Stimulated activated naive CD8-positive, alpha-beta T cell treated with anti-CD3 and anti-CD28 coated beads, Interleukin-15, amount 100 ng/mL, for 72 hours (primary cell): ENCODE measurements around the gene PLA2R1.

Experiments
- ATAC-seq: fragments of 150-1000 bp; cut with Tn5 transposase; 2 replicates; pipeline ENCODE4 v1.10.0; 2021; ENCODE audit warnings: mild to moderate bottlenecking, moderate library complexity
- DNase-seq, 2 donors: peaks; one replicate each; pipeline ENCODE4 v3.0.0; 2021 to 2022
- H3K27ac Mint-ChIP-seq, 2 donors: one replicate each; pipeline ENCODE4 v1.8.0; 2022; ENCODE audit warnings: mild to moderate bottlenecking in 2 of 2, mixed read lengths in 2 of 2, moderate library complexity in 2 of 2
- H3K27me3 Mint-ChIP-seq: one replicate; pipeline ENCODE4 v1.8.0; 2022; ENCODE audit warnings: mixed read lengths
- H3K4me1 Mint-ChIP-seq: one replicate; pipeline ENCODE4 v1.8.0; 2022; ENCODE audit warnings: mild to moderate bottlenecking, mixed read lengths
- H3K4me3 Mint-ChIP-seq, 2 donors: one replicate each; pipeline ENCODE4 v1.8.0; 2022; ENCODE audit warnings: mild to moderate bottlenecking in 2 of 2, mixed read lengths in 2 of 2, moderate library complexity in 1 of 2
- H3K9me3 Mint-ChIP-seq, 2 donors: one replicate each; pipeline ENCODE4 v1.8.0; 2022; ENCODE audit warnings: mixed read lengths in 2 of 2

The PLA2R1 gene

GRCh38 chr2:160062292-160063005 is at the start of gene PLA2R1:
Gene PLA2R1 (minus strand): TSS chr2:160062615. CDS start chr2:160062403, 212 bp downstream.
- peaks cover 11% of the 10 kb centered on the region for H3K4me1 Mint-ChIP-seq
- H3K27me3 Mint-ChIP-seq: peaks cover 81% of the 10 kb centered on the region
- H3K9me3 Mint-ChIP-seq: no peaks in the 10 kb centered on the region
- peak within 1 kb of the TSS; percentile 65 to 83 for H3K4me3 Mint-ChIP-seq
- no peak within 1 kb of the TSS for H3K27ac Mint-ChIP-seq
- ATAC-seq (peak; percentile 59), DNase-seq (peak; percentile 10 to 15)

- Mint-ChIP-seq H3K4me1 (no peaks in the 10 kb centered on the region), H3K27me3 (no peaks in the 10 kb centered on the region), H3K9me3 (no peaks in the 10 kb centered on the region), H3K27ac (no peak overlapping the region), H3K4me3 (no peak overlapping the region)
- ATAC-seq: no peak
- no peak for DNase-seq
These were observed 48.3 kb upstream of the PLA2R1 start for GRCh38 chr2:160110674-160111239.

GRCh38 chr2:160109939-160110673 is 47.7 kb upstream of the PLA2R1 start:
- no peaks in the 10 kb centered on the region for H3K4me1 Mint-ChIP-seq
- peak; percentile 76 for ATAC-seq
- no peaks in the 10 kb centered on the region for H3K27me3 Mint-ChIP-seq
- H3K4me3 Mint-ChIP-seq: no peak overlapping the region
- no peaks in the 10 kb centered on the region for H3K9me3 Mint-ChIP-seq
- H3K27ac Mint-ChIP-seq: no peak overlapping the region
- DNase-seq: peak; percentile 45 to 57

GRCh38 chr2:160109243-160109642 is 46.8 kb upstream of the PLA2R1 start:
- Mint-ChIP-seq H3K9me3 (no peaks in the 10 kb centered on the region), H3K4me1 (no peaks in the 10 kb centered on the region), H3K27me3 (no peaks in the 10 kb centered on the region)

GRCh38 chr2:160108646-160109045 is 46.2 kb upstream of the PLA2R1 start:
- H3K4me3 Mint-ChIP-seq: no peak overlapping the region
- no peak for ATAC-seq
- no peaks in the 10 kb centered on the region for H3K27me3 Mint-ChIP-seq
- no peak overlapping the region for H3K27ac Mint-ChIP-seq
- DNase-seq: no peak
- no peaks in the 10 kb centered on the region for H3K4me1 Mint-ChIP-seq
- no peaks in the 10 kb centered on the region for H3K9me3 Mint-ChIP-seq

More at GRCh38 chr2:160109243-160109642, 46.8 kb upstream of the PLA2R1 start:
- Mint-ChIP-seq H3K27ac (no peak overlapping the region), H3K4me3 (no peak overlapping the region)
- no peak for DNase-seq
- no peak for ATAC-seq

- Mint-ChIP-seq H3K9me3 (no peaks in the 10 kb centered on the region), H3K27me3 (no peaks in the 10 kb centered on the region), H3K4me1 (no peaks in the 10 kb centered on the region), H3K4me3 (no peak overlapping the region), H3K27ac (no peak overlapping the region)
- no peak for ATAC-seq
- DNase-seq: no peak
These were observed 43.0 kb upstream of the PLA2R1 start for GRCh38 chr2:160105366-160105765.

GRCh38 chr2:160104115-160104514 is 41.7 kb upstream of the PLA2R1 start:
- no peaks in the 10 kb centered on the region for H3K4me1 Mint-ChIP-seq
- H3K4me3 Mint-ChIP-seq: no peak overlapping the region
- DNase-seq (no peak), ATAC-seq (no peak)
- H3K27ac Mint-ChIP-seq: no peak overlapping the region
- H3K27me3 Mint-ChIP-seq: no peaks in the 10 kb centered on the region
- H3K9me3 Mint-ChIP-seq: no peaks in the 10 kb centered on the region

- DNase-seq (no peak), ATAC-seq (no peak)
- H3K27me3 Mint-ChIP-seq: no peaks in the 10 kb centered on the region
- H3K4me3 Mint-ChIP-seq: no peak overlapping the region
- H3K9me3 Mint-ChIP-seq: peaks cover 4 to 32% of the 10 kb centered on the region in 2 donors
- H3K27ac Mint-ChIP-seq: peak overlapping the region in 1 of 2 donors; percentile 42
- no peaks in the 10 kb centered on the region for H3K4me1 Mint-ChIP-seq
These were observed 34.9 kb upstream of the PLA2R1 start for GRCh38 chr2:160097326-160097725.

GRCh38 chr2:160096409-160096808 is 34.0 kb upstream of the PLA2R1 start:
- Mint-ChIP-seq H3K27me3 (no peaks in the 10 kb centered on the region), H3K27ac (peak overlapping the region in 1 of 2 donors; percentile 55), H3K4me3 (no peak overlapping the region), H3K9me3 (peaks cover 4 to 38% of the 10 kb centered on the region in 2 donors), H3K4me1 (no peaks in the 10 kb centered on the region)
- peak; percentile 94 for ATAC-seq
- DNase-seq: peak; percentile 15 to 39

- Mint-ChIP-seq H3K9me3 (peaks cover 22 to 66% of the 10 kb centered on the region in 2 donors), H3K4me1 (no peaks in the 10 kb centered on the region), H3K4me3 (no peak overlapping the region), H3K27ac (no peak overlapping the region), H3K27me3 (no peaks in the 10 kb centered on the region)
- no peak for ATAC-seq
- no peak for DNase-seq
These were observed 30.0 kb upstream of the PLA2R1 start for GRCh38 chr2:160092445-160092844.

GRCh38 chr2:160091381-160091780 is 29.0 kb upstream of the PLA2R1 start:
- DNase-seq: no peak
- H3K27me3 Mint-ChIP-seq: no peaks in the 10 kb centered on the region

GRCh38 chr2:160087854-160088745 is 25.7 kb upstream of the PLA2R1 start:
- Mint-ChIP-seq H3K27ac (no peak overlapping the region), H3K4me1 (no peaks in the 10 kb centered on the region), H3K4me3 (no peak overlapping the region), H3K9me3 (peaks cover 36 to 71% of the 10 kb centered on the region in 2 donors), H3K27me3 (no peaks in the 10 kb centered on the region)
- DNase-seq (peak in 1 of 2 donors; percentile 15), ATAC-seq (no peak)

More at GRCh38 chr2:160091381-160091780, 29.0 kb upstream of the PLA2R1 start:
- Mint-ChIP-seq H3K9me3 (peaks cover 31 to 76% of the 10 kb centered on the region in 2 donors), H3K27ac (no peak overlapping the region), H3K4me3 (no peak overlapping the region), H3K4me1 (no peaks in the 10 kb centered on the region)
- no peak for ATAC-seq

GRCh38 chr2:160085662-160086061 is 23.2 kb upstream of the PLA2R1 start:
- no peak for ATAC-seq
- Mint-ChIP-seq H3K9me3 (peaks cover 36 to 55% of the 10 kb centered on the region in 2 donors), H3K27me3 (no peaks in the 10 kb centered on the region)

GRCh38 chr2:160077912-160078810 is 15.7 kb upstream of the PLA2R1 start:
- Mint-ChIP-seq H3K9me3 (peaks cover 0 to 5% of the 10 kb centered on the region in 2 donors), H3K27me3 (no peaks in the 10 kb centered on the region), H3K27ac (no peak overlapping the region), H3K4me3 (no peak overlapping the region), H3K4me1 (no peaks in the 10 kb centered on the region)
- no peak for ATAC-seq
- DNase-seq: no peak

More at GRCh38 chr2:160085662-160086061, 23.2 kb upstream of the PLA2R1 start:
- no peak overlapping the region for H3K4me3 Mint-ChIP-seq
- H3K4me1 Mint-ChIP-seq: no peaks in the 10 kb centered on the region
- H3K27ac Mint-ChIP-seq: no peak overlapping the region
- DNase-seq: no peak
